H1 (cell line): ENCODE results near the gene IMPDH1.

Experiments used
- BCL11A ChIP-seq, 2 experiments: IDR thresholded peaks; one replicate each; pipeline ENCODE4 v1.6.1; 2011; ENCODE audit warnings: low read depth in 2 of 2, low read length in 2 of 2, mild to moderate bottlenecking in 2 of 2
- CEBPB ChIP-seq: IDR thresholded peaks from 2 replicates; pipeline ENCODE4 v1.6.1; 2012; ENCODE audit warnings: low read depth, low read length
- CHD2 ChIP-seq: IDR thresholded peaks from 2 replicates; pipeline ENCODE4 v1.6.1; 2012; ENCODE audit warnings: low read length, improper control_type of control experiment
- EZH2 ChIP-seq: fragments of 200-600 bp; sonication (generic); IDR thresholded peaks from 2 replicates; pipeline ENCODE4 v1.7.1; 2012; ENCODE audit warnings: low read depth, mild to moderate bottlenecking, moderate library complexity, low read length, inconsistent platforms; ENCODE audit not compliant: severe bottlenecking
- RAD21 ChIP-seq, 2 experiments: IDR thresholded peaks in 1 of 2; conservative IDR thresholded peaks in 1 of 2; 2 replicates each; pipeline ENCODE4 v1.6.1; 2011; ENCODE audit warnings: low read depth in 2 of 2, low read length in 2 of 2, improper control_type of control experiment in 1 of 2, inconsistent platforms in 1 of 2, mild to moderate bottlenecking in 1 of 2, moderate library complexity in 1 of 2
- RXRA ChIP-seq: IDR thresholded peaks from 2 replicates; pipeline ENCODE4 v1.6.1; 2011; ENCODE audit warnings: low read depth, mild to moderate bottlenecking, low read length, moderate library complexity; ENCODE audit not compliant: insufficient read depth
- SP1 ChIP-seq: IDR thresholded peaks from 2 replicates; pipeline ENCODE4 v1.6.1; 2011; ENCODE audit warnings: low read depth, low read length
- YY1 ChIP-seq: IDR thresholded peaks from 2 replicates; pipeline ENCODE4 v1.6.1; 2011; ENCODE audit warnings: low read depth, mild to moderate bottlenecking, low read length
- TF ChIP-seq, protein P1 (sequence below), 3 experiments: IDR thresholded peaks; 1 replicate in 2 of 3; 2 replicates in 1 of 3; pipeline versions ENCODE4 v1.5.1 to v1.6.1; 2011; ENCODE audit warnings: low read length in 3 of 3, mild to moderate bottlenecking in 3 of 3, inconsistent platforms in 2 of 3, low read depth in 1 of 3, moderate library complexity in 1 of 3; ENCODE audit not compliant: insufficient read depth in 1 of 3; ENCODE audit errors: control extremely low read depth in 1 of 3
- TF ChIP-seq, protein P2 (sequence below): IDR thresholded peaks from 2 replicates; pipeline ENCODE4 v1.6.1; 2012; ENCODE audit warnings: inconsistent platforms

DNA sequence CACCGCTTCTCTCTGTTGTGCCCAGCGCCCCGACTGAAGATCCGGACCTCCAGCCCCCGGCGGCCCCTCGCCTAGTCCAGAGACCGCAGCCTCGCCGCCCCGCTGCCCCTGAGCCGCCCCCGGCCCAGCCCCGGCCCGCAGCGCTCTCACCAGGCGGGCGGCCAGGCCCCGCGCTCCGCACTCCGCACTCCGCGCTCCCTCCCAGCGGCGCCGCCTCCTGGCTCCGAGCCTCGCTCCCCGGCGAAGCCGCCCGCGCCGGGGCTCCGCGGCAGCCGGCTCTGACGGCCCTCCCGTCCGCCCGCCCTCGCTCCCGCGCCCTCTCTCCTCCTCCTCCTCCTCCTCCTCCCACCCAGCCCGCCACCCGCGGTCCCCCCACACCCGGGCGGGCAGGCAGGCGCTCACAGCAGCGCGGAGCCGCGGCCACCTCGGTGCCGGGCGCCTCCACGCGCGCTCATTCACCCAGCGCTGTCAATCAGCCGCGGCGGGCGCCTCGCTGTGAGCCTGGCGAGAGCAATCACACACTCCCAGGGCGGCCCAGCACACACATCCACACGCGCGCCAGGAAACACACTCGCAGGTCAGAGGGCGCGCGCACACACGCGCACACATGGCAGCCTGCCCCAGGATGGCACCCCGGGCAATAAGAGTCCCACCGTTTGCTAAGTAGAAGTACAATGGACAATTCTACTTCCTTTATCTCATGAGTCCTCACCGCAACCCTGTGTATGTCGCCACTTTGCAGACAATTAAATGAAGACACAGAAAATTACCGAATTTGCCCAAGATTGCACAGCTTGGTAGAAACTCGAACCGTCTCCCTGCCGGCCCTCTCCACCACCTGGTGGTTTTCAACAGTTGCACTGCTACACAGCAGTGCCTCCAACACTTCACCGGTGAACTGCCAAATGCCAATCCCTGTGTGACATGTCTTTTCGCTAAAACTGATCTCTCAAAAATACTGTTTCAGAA, 48.1 kb downstream of the IMPDH1 start, which contains the start of gene PRRT4:
- TF ChIP-seq, protein P1, sequence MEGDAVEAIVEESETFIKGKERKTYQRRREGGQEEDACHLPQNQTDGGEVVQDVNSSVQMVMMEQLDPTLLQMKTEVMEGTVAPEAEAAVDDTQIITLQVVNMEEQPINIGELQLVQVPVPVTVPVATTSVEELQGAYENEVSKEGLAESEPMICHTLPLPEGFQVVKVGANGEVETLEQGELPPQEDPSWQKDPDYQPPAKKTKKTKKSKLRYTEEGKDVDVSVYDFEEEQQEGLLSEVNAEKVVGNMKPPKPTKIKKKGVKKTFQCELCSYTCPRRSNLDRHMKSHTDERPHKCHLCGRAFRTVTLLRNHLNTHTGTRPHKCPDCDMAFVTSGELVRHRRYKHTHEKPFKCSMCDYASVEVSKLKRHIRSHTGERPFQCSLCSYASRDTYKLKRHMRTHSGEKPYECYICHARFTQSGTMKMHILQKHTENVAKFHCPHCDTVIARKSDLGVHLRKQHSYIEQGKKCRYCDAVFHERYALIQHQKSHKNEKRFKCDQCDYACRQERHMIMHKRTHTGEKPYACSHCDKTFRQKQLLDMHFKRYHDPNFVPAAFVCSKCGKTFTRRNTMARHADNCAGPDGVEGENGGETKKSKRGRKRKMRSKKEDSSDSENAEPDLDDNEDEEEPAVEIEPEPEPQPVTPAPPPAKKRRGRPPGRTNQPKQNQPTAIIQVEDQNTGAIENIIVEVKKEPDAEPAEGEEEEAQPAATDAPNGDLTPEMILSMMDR (IDR thresholded peaks at IDR 0.05; ENCODE audit: control extremely low read depth in 1 of 3, insufficient read depth in 1 of 3, low read depth in 1 of 3, low read length in 3 of 3) = peak; percentile 14 to 25 (median 19); a peak in 3 of 4 replicates
- TF ChIP-seq CEBPB (no peak), YY1 (no peak), CHD2 (no peak), BCL11A (IDR thresholded peaks at IDR 0.05; ENCODE audit: low read depth in 2 of 2, low read length in 2 of 2) (no peak), EZH2 (peak; percentile 91), SP1 (no peak), RAD21 (IDR thresholded peaks at IDR 0.05 in 1 of 2, conservative IDR thresholded peaks at IDR 0.05 in 1 of 2; ENCODE audit: low read depth in 2 of 2, low read length in 2 of 2) (peak in 1 of 2 experiments; percentile 24; a peak in 1 of 4 replicates), RXRA (no peak)
- TF ChIP-seq, protein P2, sequence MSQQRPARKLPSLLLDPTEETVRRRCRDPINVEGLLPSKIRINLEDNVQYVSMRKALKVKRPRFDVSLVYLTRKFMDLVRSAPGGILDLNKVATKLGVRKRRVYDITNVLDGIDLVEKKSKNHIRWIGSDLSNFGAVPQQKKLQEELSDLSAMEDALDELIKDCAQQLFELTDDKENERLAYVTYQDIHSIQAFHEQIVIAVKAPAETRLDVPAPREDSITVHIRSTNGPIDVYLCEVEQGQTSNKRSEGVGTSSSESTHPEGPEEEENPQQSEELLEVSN = no peak
